ENCODE measurements around the gene UBE2L3.

UBE2L3 gene

GRCh38 chr22:21672107-21672629, 104.7 kb downstream of the UBE2L3 start:
- H3K9ac ChIP-seq (ENCODE audit: low read length in 2 of 2): no peak overlapping the region
- H3K27ac ChIP-seq (ENCODE audit: low read length): no peak overlapping the region
- no peak overlapping the region for H3K4me3 ChIP-seq (ENCODE audit: low read length in 2 of 2)
- H3K4me1 ChIP-seq (ENCODE audit: control insufficient read depth, insufficient read depth, low read length): no peaks in the 10 kb centered on the region
- H3K27me3 ChIP-seq (ENCODE audit: control insufficient read depth in 1 of 2, insufficient read depth in 2 of 2, low read length in 2 of 2): no peaks in the 10 kb centered on the region
- H3K9me3 ChIP-seq (ENCODE audit: control insufficient read depth in 2 of 2, low read length in 2 of 2): no peaks in the 10 kb centered on the region
- H3K36me3 ChIP-seq (ENCODE audit: control insufficient read depth in 2 of 2, insufficient read depth in 2 of 2, low read length in 2 of 2): peaks cover 38 to 39% of the 10 kb centered on the region in 2 donors
